SKM-1 treated with dmso at 0.1 percent for 144 hours (cell line): ENCODE results near the gene ATP2B3.

Source experiments
- DNase-seq: peaks from one replicate; lab custom pipeline; 2025; ENCODE audit not compliant: unreplicated experiment; lab: John Stamatoyannopoulos, UW

ATP2B3 gene

DNA sequence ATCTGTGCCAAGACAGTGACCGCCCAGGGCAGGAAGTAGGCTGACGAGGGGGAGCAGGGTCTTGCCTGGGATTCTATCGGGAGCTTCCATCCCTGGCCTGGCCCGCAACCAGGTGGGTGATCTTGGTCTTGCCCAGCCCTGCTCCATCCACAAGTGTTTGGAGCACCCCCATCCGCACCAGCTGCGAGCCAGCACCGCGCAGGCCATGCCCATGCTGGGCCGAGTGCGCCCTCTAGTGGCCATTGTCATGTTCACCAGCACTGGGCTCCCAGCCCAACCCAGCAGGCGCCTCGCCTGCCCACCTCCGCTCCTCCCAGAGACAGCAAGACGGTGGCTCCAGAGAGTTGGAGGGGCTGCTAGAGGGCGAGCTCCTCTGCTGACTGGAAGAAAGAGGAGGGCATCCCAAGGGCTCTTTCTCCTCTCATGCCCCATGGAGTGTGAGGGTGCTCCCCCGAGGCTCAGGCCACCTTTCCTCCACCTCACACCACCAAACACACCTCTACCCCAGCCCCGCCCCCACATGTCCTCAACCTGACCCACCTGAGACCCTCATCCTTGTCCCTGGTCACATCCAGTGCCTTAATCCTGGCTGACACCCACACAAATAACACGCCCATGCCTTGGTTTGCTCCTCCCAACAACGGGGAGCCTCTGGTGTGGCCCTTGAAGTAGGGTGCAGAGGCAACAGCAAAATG, 9.8 kb upstream of the ATP2B3 start:
- DNase-seq: peak; percentile 30

DNA sequence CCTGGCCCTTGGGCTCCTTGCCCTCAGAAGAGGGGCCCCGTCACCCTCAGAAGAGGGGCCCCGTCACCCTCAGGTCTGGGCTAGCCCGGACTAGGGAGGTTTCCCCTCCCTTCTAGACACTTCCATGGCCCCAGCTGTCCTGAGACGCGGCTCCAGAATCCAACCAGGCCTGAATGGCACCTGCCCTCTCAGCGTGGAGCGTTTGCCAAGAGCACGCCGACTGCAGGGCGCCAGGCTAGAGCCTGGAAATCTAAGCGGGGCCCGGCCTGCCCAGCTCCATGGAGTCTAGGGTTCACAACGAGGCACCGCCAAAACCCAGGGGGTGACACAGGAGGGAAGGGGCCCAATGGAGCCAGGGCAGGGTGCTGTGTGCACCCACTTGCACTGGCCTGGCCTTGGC, 7.8 kb upstream of the ATP2B3 start:
- no peak for DNase-seq

DNA sequence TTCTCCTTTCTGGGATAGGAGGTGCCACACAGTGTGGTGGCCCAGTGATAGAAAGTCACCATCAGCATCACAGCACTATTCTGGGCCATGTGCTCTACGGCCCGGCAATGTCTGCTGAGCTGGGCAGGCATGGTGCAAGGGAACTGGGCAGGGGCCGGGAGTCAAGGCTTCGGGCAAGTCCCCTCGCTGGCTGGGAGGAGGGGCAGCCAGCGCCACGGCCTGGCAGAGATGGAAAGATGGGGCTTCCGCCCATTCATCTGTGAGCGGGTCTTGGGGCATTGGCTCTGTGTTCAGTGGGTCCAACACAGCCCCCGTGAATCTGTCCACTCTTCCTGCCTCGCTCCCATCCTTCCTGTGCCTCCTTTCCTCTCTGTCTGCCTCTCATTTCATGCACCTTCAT, 7.1 kb upstream of the ATP2B3 start:
- no peak for DNase-seq

DNA sequence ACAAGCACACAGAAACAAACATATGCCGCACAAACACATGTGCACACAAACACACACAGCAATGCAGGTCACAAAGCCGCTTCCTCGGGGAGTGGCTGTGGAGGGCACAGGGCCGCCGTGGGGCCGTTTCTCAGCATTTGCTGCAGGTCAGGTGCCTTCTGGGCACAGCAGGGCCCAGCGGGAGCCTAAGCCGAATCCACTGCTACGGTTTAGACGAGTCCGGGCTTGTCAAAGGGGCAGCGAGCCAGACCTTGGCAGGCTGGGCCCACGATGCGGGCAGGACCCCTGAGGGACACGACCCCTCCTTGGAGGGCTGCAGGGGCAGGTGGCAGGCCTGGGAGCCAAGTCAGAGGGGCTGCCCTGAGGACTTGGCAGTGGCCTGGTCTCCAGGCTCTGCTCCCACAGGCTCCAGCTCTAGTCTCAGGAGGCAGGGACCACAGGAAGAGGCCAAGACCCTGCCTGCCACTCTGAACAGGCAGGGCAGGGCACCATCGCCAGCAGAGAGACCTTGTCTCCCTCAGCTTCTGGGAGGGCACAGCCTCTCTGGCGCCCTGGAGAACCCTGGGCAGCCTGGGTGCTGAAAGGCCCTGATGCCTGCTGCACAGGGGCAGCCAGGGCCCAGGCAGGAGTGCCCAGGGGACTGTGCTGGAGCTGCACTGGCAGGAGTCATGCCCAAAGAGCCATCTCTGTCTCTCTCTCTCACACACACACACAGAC, 5.5 kb upstream of the ATP2B3 start:
- DNase-seq: no peak

DNA sequence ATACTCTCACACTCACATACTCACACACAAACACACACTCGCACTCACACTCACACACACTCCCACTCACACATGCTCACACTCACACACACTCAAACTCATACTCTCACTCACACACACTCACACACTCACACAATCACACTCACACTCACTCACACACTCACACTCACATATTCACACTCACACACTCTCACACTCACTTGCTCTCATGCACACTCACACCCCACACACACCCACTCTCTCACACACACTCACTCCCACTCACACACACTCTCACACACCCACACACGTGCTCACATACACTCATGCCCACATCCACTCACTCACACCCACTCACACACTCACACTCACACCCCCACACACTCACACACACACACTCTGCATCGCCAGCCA, 4.9 kb upstream of the ATP2B3 start:
- DNase-seq: no peak

DNA sequence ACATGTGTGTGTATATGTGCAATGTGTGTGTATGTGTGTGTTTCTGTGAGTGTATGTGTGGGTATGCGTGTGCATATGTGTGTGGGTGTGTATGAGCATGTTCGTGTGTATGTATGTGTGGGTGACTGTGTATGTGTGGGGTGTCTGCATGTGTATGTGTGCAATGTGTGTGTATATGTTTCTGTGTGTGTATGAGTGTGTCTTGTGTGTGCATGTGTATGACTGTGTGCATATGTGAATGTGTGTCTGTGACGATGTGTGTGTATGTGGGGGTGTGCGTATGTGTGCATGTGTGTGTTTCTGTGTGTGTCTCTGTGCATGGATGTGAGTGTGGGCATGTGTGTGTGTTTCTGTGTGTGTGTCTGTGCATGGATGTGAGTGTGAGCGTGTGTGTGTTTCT, 4.2 kb upstream of the ATP2B3 start:
- DNase-seq: no peak

DNA sequence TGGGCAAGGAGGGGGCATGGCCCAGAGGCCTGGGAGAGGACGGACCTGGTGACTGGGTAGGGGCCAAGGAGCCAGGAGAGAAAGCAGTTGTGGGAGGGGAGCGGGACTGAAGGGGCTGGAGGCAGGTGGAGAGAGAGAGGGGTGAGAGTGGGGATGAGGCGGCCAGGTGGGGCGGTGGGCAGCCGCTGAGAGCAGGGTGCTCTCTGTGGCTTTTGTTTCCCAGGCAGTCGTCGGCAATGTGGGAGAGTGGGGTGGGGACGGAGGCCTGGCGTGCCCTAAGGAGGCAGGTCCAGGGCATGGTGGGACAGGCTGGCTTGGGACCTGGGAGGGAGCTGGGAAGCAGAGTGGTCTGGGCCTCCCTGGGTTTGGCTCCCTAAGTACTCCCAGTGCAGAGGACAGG, 3.2 kb upstream of the ATP2B3 start:
- no peak for DNase-seq

DNA sequence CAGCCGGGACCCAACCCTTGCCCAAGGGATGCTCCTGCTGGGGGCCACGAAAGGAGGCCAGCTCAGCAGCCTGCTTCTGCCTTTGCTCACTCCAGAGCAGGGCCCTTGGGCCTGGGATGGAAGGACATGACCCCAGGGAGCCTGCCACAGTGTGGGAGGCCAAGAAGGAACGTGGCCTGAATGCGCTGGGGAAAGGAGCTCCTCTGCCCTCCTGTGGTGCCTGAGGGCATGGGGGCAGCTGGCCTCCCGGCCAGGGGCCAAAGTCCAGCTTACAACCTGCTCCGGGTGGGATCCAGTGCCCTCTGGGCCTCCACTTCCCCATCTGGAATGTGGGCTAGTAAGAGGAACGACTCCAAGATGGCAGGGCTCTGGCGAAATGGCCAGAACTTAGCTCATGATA, 2.0 kb upstream of the ATP2B3 start:
- DNase-seq: no peak

DNA sequence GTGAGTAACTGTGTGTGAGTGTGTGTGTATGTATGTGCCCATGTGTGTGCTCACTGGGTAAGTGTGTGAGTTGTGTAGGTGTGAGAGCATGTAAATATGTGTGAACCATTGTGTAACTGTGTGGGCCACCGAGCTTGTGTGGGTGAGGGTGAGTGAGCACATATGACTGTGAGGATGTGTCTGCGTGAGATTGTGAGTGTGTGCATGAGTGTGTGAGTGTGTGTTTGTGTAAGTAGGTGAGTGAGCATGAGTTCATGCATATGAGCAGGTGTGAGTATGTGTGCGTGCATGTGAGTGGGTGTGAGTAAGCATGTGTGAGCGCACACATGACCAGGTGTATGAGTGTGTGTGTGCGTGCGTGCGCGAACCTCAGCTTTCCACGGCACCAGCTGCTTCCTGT, 1.4 kb upstream of the ATP2B3 start:
- no peak for DNase-seq

DNA sequence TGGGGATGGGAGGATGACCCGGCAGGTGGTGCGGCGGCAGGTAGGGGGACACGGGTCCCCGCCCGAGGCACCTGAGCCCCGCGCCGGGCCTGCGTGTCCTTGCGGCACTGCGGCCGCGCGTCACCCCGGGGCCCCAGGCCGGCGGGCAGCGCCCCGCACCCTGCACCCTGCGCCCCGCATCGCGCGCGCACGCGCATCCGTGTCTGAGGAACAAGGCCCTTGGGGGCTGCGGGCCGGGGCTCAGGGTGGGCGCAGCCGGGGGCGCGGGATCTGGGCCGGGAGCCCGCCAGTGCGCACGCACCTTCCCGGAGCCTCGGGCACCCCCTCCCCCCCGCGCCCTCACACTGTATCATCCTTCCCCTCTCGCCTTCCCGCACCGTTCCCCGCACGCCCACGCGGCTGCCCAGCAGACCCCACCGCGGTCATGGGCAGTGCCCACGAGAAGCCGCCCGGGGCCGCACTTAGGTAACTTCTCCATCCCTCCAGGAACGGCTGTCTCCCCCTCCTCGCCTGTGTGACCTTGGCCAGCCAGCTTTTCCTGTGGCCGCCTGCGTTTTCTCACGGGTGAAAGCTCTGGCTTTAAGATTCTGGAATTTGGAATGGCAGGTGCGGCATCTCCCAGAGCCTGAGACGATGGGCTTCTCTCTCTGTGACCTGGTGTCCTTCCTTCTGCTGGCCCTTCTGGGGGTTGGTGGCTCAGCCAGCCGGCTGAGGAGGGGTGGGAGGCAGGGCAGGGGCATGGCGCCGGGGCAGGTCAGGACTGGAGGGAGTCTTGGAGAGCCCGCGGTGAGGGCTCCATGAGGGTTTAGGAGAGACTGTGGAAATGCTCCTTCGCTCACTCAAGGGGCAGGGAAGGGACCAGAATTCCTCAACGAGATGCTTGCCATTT, 748 bp downstream of the ATP2B3 start:
- no peak for DNase-seq

DNA sequence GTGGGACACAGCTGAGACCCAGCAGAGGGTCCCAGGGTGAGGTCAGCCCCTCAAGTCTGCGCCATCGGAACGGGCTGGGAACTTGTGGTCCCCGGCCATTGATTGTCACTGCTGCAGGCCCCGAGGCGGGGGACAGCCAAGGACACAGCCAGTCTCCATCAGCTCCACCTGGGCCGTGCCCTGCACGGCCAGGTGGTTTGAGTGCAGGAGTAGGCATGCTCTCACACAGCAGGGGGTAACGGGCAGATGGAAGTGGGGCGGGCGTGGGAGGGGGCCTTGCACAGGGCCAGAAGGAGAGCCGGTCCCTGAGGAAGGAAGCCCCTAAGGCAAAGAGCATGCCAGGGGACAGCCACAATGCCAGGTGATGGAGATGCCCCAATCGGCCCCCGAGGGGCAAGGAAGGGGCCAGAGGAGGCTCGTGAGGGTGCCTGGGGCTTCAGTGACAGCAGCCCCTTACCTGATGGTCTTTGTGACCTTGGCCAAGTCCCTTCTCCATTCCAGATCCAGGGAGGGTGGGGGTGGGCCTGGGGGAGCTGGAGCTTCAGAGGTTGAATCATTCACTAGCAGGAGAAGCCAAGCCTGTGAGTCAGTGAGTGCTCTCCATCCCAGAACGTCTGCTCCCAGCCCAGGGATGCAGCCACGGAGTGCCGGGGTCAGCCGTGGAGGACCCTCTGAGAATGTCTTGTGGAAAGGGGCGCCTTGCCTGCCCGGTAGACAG, 2.3 kb downstream of the ATP2B3 start:
- no peak for DNase-seq

DNA sequence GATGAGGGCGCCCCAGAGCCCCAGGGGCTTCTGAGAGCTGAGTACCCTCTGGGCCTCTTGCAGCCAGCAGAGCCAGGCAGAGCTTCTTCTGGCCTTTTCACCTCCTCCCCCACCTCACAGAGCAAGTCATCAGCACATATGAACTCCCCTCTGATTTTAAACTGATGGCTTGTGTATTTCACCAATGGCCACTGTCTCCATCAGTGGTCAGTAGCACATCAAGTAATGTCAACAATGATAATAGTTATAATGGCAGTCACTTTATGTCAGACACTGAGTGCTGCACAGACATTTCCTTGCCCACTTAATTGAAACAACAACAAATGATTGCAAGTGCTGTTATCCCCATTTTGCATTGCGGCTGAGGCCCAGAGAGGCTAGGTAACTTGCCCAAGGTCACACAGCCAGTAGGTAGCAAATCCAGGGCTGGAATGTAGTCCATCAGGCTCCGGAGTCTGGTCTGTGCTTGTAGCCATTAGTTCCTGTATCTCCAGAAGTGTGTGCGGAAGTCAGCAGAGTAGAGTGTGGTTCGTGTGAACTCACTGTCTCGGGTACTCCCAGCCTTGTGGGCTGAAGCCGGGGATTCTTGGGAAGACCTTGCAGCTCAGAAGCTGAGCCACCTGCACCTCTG, 3.0 kb downstream of the ATP2B3 start:
- DNase-seq: no peak

DNA sequence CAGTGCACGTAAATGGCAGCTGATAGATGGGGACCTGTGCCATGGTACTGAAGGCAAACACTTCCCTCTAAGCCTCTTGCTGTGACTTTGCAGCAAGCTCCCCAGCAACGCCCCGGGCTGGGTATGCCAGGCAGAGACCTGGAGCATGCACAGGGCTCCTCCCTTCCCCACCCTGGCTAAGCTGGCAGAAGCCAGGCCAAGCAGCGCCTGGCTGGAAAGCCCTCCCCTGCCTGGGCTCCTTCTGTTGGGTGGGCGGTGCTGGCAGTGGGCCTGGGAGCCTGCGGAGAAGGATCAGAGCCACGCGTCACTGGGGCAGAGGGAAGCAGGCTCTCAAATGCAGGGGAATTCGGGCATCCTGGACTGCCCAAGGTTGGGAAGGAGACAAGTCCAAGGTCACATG, 3.6 kb downstream of the ATP2B3 start:
- no peak for DNase-seq

DNA sequence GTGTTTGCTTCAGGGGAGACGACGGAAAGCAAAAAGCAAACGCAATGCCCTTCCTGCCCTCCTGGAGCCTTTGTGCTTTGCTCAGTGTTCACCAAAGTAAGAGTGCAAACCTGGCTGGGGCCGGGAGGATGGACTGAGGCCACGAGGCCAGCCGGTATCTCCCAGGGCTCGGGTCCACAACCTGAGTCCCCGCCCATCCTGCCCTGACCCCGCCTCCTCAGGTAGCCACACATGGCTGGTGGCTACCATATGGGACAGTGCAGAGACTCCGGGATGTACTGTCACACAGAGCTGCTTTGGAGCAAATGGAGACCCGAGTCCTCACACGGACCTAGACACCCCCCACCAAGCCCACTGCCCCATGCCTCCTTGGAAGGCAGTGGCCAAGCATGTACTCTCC, 4.8 kb downstream of the ATP2B3 start:
- DNase-seq: no peak

DNA sequence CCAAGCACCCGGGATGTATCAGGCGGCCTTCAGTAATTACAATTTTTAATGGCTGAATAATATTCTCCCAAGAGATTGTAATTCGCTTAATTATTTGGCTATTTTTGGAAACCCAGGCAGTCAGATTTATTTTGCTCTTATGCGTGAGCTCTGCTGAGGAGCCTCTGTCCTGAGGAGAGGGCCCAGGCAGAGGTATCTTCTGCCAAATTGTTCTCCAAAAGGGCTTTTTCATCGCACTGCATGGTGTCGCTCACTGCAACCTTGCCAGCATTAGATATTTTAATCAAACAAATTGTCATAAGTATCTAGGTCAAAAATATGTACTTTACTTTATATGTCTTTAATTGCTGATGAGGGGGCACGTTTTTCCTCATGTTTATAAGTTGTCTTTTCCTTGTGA, 5.8 kb downstream of the ATP2B3 start:
- no peak for DNase-seq

DNA sequence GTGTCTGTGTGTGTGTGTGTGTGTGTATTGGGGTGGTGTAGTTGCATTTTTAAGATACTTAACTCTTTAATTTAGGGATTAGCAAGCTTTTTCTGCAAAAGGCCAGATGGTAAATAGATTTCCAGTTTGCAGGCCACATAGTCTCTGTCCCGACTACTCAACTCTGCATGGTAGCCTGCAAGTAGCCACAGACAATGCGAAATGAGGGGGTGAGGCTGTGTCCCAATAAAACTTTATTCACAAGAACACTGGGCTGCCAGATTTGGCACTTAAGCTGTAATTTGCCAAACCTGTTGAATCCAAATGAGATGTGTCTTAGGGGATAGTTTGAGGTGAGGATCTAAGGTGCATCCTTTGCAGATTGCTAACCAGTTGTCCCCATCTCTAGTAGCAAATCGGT, 6.8 kb downstream of the ATP2B3 start:
- no peak for DNase-seq

DNA sequence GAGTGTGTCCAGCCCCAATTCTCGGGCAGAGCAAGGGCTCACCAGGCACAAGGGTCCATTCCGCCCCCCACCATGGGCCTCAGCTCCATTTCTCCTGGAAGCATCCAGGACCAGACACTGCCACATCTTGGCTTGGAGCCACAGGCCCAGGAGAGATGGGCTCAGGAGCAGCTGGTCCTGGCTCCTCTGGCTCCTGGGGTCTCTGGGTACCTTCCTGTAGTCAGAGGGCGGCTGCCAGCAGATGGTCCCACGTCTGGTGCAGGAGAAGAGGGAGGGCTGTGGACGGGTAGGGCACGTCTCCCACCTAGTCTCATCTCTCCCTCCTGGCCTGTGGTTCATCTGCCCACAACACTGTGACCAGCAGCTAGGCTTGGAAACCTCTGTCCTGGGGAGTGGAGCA, 8.0 kb downstream of the ATP2B3 start:
- DNase-seq: no peak

DNA sequence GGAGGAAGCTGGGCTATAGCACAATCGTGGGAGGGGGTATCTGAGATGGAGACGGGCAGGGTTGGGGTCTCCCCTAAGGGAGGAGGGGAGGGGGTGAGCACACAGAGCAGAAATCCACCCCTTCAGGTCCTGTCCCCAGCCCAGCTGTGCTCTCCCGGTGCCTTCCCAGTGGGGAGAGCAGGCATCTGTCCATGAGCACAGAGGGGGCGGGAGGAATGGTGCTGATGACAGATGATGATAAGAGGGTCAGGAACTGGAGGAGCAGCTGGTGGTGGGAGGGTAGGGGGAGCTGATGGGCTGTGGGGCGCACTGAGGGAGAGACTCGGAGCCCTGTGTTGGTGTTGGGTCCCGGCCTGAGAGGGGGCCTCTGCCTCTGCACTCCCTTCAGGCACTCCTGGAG, 8.6 kb downstream of the ATP2B3 start:
- no peak for DNase-seq

DNA sequence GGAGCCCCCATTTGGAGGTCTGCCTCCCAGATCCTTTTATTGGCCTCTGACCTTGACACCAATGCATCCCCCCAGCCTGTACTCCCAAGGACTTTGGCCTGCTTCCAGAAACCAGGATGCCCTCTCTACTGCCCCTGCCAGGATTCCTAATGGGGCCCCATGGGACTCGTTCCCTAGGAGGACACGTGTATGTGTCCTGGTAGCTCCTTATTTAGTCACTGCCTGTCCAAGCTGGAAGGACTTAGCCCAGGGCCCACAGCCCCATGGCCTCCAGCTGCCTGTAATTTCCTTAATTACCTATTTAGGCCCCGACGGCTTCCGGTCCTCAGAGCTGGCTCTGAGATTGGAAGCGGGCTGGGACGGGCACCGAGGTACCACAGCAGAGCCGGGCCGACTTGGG, 9.4 kb downstream of the ATP2B3 start:
- no peak for DNase-seq

DNA sequence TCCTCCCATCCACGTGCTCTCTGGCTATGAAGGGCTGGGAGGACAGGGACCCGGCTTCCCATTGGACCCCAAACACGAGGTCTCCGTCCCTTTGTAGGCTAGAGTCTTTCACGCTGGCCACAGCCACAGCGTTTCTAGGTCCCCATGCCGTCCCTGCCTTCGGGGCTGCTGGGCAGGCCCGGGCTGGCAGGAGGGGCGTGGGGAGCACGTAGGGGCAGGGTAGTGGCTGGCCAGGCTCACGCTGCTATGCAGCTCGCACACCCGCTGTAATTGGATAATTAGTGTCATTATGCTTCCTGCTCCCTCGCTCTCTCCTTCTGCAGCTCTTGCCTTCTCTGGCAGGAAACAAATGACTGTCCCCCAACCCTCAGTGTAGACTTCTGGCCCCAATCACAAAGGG, 9.8 kb downstream of the ATP2B3 start:
- DNase-seq: no peak
